A673 (cell line): ENCODE data around the gene MEGF11. TPM values are rescaled to one million over a fixed set of nuclear protein-coding genes. Genes with fewer than 3 reads are reported as not detected.

Source experiments
- BruUV-seq: library from RNA; stranded (reverse); fragments of 400-500 nt; replicated peaks from 2 replicates; lab custom pipeline; 2021; lab: Mats Ljungman, UMichigan
- CTCF ChIA-PET: fragments of 300-600 bp; sonication (Branson Sonifier 250); formaldehyde crosslinking; loops from one replicate; lab custom pipeline; 2022; ENCODE audit warnings: antibody characterized with exemption; lab: Charles Lee
- POLR2A ChIA-PET: fragments of 300-600 bp; sonication (Branson Sonifier 250); formaldehyde crosslinking; loops from one replicate; lab custom pipeline; 2022; ENCODE audit warnings: antibody characterized with exemption; ENCODE audit not compliant: low non-redundant PET; lab: Charles Lee
- DNase-seq: peaks from one replicate; pipeline ENCODE4 v3.0.0-alpha.2; 2015; ENCODE audit warnings: low spot score
- H3K27ac ChIP-seq: fragments of 200-600 bp; sonication (generic); 2 replicates; pipeline ENCODE4 v1.5.1; 2016; ENCODE audit warnings: mixed run types, low read depth, mild to moderate bottlenecking, mixed read lengths, antibody characterized with exemption, low read length; ENCODE audit not compliant: poor library complexity, severe bottlenecking
- H3K27me3 ChIP-seq: fragments of 200-600 bp; sonication (generic); replicated peaks from 2 replicates; pipeline ENCODE4 v1.6.1; 2017; ENCODE audit warnings: mixed run types, low read depth, mild to moderate bottlenecking, mixed read lengths, antibody characterized with exemption, low read length; ENCODE audit not compliant: insufficient read depth, poor library complexity
- H3K36me3 ChIP-seq: fragments of 200-600 bp; sonication (generic); 2 replicates; pipeline ENCODE4 v1.6.1; 2016; ENCODE audit warnings: mixed run types, mild to moderate bottlenecking, mixed read lengths, antibody characterized with exemption, low read length; ENCODE audit not compliant: insufficient read depth, poor library complexity, severe bottlenecking
- H3K4me1 ChIP-seq: fragments of 200-600 bp; sonication (generic); 2 replicates; pipeline ENCODE4 v1.6.1; 2017; ENCODE audit warnings: mixed run types, mild to moderate bottlenecking, mixed read lengths, antibody characterized with exemption, low read length; ENCODE audit not compliant: insufficient read depth, poor library complexity, severe bottlenecking
- H3K4me3 ChIP-seq: fragments of 200-600 bp; sonication (generic); 2 replicates; pipeline ENCODE4 v1.5.1; 2016; ENCODE audit warnings: low read depth, mixed run types, mild to moderate bottlenecking, mixed read lengths, low read length; ENCODE audit not compliant: poor library complexity, severe bottlenecking
- H3K9me3 ChIP-seq: fragments of 200-600 bp; sonication (generic); 2 replicates; pipeline ENCODE4 v1.6.1; 2016; ENCODE audit warnings: mixed run types, low read depth, mild to moderate bottlenecking, mixed read lengths, antibody characterized with exemption, low read length; ENCODE audit not compliant: poor library complexity, severe bottlenecking
- EZH2 ChIP-seq: fragments of 200-600 bp; sonication (generic); IDR thresholded peaks from 2 replicates; pipeline ENCODE4 v1.6.1; 2017; ENCODE audit warnings: borderline replicate concordance, low read depth, mild to moderate bottlenecking, mixed read lengths, antibody characterized with exemption, low read length; ENCODE audit not compliant: poor library complexity, severe bottlenecking
- intact Hi-C: fragments of 100-400 bp; cut with micrococcal nuclease; formaldehyde crosslinking; loops from one replicate; pipeline ENCODE4 v1.10.0; 2022; ENCODE audit not compliant: unreplicated experiment
- total RNA-seq: library from RNA; stranded (reverse); gene quantifications from 2 replicates; pipeline ENCODE4 v1.2.3, GENCODE V29; 2021
- TF ChIP-seq, protein P1 (sequence below): fragments of 300-800, 200-600 bp; sonication (generic); conservative IDR thresholded peaks from 2 replicates; pipeline ENCODE4 v1.5.1; 2017; ENCODE audit warnings: low read depth, mild to moderate bottlenecking, antibody characterized with exemption, low read length, moderate library complexity, mixed read lengths

The MEGF11 gene
- total RNA-seq, 1 experiment from 2014 or later = 0.43 TPM

DNA sequence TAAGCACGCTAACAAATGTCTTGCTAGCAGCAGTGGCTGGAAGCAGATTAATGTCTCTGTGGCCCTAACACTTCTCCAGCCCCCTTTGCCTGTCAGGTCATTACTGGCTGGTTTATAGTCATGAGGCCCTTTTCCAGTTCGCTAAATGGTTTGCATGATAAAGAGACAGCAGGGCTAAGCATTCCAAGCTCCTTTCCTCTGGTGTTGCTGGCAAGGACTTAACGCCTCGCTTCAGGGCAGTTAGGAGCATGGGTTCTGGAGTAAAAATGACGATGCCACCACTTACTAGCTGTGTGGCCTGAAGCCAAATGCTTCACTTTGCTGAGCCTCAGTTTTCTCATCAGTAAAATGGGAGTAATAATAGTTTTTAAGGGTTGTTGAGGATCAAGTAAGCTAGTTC, 185.9 kb downstream of the MEGF11 start:
- Histone ChIP-seq H3K27me3 (peaks cover 3% of the 10 kb centered on the region), H3K27ac (no peak overlapping the region), H3K9me3 (no peaks in the 10 kb centered on the region), H3K4me1 (no peaks in the 10 kb centered on the region), H3K36me3 (no peaks in the 10 kb centered on the region), H3K4me3 (no peak overlapping the region)
- CTCF ChIA-PET = no interaction called here
- TF ChIP-seq, protein P1, sequence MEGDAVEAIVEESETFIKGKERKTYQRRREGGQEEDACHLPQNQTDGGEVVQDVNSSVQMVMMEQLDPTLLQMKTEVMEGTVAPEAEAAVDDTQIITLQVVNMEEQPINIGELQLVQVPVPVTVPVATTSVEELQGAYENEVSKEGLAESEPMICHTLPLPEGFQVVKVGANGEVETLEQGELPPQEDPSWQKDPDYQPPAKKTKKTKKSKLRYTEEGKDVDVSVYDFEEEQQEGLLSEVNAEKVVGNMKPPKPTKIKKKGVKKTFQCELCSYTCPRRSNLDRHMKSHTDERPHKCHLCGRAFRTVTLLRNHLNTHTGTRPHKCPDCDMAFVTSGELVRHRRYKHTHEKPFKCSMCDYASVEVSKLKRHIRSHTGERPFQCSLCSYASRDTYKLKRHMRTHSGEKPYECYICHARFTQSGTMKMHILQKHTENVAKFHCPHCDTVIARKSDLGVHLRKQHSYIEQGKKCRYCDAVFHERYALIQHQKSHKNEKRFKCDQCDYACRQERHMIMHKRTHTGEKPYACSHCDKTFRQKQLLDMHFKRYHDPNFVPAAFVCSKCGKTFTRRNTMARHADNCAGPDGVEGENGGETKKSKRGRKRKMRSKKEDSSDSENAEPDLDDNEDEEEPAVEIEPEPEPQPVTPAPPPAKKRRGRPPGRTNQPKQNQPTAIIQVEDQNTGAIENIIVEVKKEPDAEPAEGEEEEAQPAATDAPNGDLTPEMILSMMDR = no peak
- no peak for TF ChIP-seq EZH2
- no peak for DNase-seq
- intact Hi-C loops = no loop called here
- POLR2A ChIA-PET = no interaction called here
- no TSS peak for BruUV-seq

DNA sequence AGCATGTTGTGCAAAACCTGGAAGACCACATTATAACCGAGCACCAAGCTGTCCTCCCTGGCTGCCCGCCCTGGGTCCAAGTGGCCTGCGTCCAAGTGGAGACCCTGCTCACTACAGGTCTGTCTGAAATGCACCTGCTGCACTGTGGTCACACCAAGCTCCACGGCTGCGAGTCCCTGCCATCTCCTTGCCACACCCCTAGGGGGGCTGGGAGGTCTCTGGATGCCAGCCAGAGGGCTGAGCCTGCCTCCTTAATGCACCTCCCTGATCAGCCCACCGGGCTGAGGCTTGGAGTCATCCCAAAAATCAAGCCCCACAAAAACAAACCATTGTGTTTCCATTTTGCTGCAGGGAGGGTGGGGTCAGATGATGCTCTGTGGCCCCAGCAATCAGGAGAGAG, 187.1 kb downstream of the MEGF11 start:
- Histone ChIP-seq H3K27me3 (peaks cover 3% of the 10 kb centered on the region), H3K4me3 (no peak overlapping the region), H3K27ac (no peak overlapping the region), H3K9me3 (no peaks in the 10 kb centered on the region), H3K36me3 (no peaks in the 10 kb centered on the region), H3K4me1 (no peaks in the 10 kb centered on the region)
- no peak for DNase-seq
- CTCF ChIA-PET = no interaction called here
- TF ChIP-seq, protein P1 = no peak
- TF ChIP-seq EZH2 = no peak
- BruUV-seq = no TSS peak
- intact Hi-C loops = no loop called here
- POLR2A ChIA-PET = no interaction called here

DNA sequence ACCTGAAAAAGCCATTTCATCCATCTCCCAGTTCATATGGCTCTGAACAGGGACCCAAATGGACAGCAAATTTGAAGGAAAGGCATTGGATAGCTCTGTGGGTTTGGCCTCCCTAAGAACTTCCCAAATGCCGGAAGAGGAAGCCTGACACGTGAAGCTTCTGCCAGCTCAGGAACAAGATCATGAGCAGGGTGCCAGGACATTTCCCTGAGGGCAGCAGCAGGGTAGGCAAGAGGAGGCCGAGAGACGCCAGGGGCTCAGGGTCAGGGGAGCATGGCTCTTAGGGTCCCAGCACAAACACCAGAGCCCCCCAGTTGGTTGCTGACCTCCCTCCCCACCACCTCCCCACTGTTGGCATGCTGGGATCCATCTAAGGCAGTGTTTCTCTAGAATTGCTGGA, 187.5 kb downstream of the MEGF11 start:
- CTCF ChIA-PET = no interaction called here
- no peaks in the 10 kb centered on the region for H3K4me1 ChIP-seq
- BruUV-seq = no TSS peak
- no peaks in the 10 kb centered on the region for H3K9me3 ChIP-seq
- intact Hi-C loops = no loop called here
- no peak overlapping the region for H3K27ac ChIP-seq
- POLR2A ChIA-PET = no interaction called here
- no peak overlapping the region for H3K4me3 ChIP-seq
- no peak for DNase-seq
- TF ChIP-seq, protein P1 = no peak
- H3K36me3 ChIP-seq = no peaks in the 10 kb centered on the region
- peaks cover 3% of the 10 kb centered on the region for H3K27me3 ChIP-seq
